C4-2B (cell line): Measurements from ENCODE around the gene PMIS2.
"Not testable (repeated sequence)": the region's sequence is repeated elsewhere in the genome, so short reads cannot be mapped to it uniquely, and the experiment has no call there.

Experiments used
- H3K27ac ChIP-seq: fragments of 450-650 bp; 2 replicates; pipeline ENCODE4 v1.5.1; 2017
- ZFX ChIP-seq: fragments of 450-650 bp; IDR thresholded peaks from 2 replicates; pipeline ENCODE4 v1.6.1; 2017
- TF ChIP-seq, protein P1 (sequence below): fragments of 450-650 bp; conservative IDR thresholded peaks from 2 replicates; pipeline ENCODE4 v1.5.1; 2017; ENCODE audit warnings: mild to moderate bottlenecking

Gene PMIS2

DNA sequence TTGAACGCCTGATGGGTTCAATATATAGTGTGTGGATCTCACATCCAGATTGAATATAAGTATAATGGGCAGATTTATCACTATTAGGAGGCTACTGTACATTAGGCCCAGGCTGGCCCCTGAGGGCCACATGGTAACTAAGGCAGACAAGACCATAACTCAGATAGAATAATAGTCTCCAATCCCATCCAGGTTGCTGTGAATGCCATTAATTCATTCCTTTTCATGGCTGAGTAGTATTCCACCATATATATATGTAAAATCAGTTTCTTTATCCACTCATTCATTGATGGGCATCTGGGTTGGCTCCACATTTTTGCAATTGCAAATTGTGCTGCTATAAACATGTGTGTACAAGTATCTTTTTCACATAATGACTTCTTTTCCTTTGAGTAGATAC, 8.1 kb upstream of the PMIS2 start:
- TF ChIP-seq, protein P1, sequence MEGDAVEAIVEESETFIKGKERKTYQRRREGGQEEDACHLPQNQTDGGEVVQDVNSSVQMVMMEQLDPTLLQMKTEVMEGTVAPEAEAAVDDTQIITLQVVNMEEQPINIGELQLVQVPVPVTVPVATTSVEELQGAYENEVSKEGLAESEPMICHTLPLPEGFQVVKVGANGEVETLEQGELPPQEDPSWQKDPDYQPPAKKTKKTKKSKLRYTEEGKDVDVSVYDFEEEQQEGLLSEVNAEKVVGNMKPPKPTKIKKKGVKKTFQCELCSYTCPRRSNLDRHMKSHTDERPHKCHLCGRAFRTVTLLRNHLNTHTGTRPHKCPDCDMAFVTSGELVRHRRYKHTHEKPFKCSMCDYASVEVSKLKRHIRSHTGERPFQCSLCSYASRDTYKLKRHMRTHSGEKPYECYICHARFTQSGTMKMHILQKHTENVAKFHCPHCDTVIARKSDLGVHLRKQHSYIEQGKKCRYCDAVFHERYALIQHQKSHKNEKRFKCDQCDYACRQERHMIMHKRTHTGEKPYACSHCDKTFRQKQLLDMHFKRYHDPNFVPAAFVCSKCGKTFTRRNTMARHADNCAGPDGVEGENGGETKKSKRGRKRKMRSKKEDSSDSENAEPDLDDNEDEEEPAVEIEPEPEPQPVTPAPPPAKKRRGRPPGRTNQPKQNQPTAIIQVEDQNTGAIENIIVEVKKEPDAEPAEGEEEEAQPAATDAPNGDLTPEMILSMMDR = no peak
- TF ChIP-seq ZFX = no peak
- H3K27ac ChIP-seq = no peak overlapping the region

DNA sequence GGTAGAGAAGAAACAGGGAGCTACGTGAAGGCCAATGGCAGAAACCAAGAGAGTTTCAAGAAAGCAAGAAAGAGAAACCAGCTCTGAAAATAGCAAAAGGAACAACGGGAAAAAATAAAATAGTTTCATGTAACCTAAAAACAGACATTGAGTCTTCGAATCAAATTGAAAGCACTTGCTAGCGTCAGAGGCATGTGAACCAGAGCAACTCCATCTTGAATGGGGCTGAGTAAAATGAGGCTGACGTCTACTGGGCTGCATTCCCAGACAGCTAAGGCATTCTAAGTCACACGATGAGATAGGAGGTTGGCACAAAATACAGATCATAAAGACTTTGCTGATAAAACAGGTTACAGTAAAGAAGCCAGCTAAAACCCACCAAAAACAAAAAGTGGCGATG, 7.3 kb upstream of the PMIS2 start:
- no peak overlapping the region for H3K27ac ChIP-seq
- no peak for TF ChIP-seq ZFX
- TF ChIP-seq, protein P1 = no peak

GRCh38 chr19:35582760-35583159, 3.2 kb upstream of the PMIS2 start:
- TF ChIP-seq, protein P1 = no peak
- TF ChIP-seq ZFX = no peak
- H3K27ac ChIP-seq = no peak overlapping the region

DNA sequence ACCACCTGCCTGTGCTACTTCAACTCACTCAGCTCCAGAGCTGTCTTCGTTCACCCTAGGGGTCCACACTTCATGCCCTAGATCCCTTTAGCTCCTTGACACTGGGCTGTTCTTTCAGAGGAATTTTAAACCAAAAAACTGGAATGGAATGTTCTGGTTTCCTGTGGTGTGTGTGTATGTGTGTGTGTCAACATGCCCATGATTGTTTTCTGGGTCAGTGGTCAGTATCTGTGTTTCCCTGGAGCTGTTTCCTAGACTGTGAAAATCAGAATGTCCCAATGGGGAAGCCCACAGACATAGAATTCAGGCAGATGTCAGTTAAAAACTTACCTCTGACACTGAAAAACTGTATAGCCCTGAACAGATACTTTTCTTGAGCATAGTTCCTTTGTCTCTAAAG, 1.3 kb downstream of the PMIS2 start:
- TF ChIP-seq, protein P1 = no peak
- TF ChIP-seq ZFX = no peak
- H3K27ac ChIP-seq = no peak overlapping the region

DNA sequence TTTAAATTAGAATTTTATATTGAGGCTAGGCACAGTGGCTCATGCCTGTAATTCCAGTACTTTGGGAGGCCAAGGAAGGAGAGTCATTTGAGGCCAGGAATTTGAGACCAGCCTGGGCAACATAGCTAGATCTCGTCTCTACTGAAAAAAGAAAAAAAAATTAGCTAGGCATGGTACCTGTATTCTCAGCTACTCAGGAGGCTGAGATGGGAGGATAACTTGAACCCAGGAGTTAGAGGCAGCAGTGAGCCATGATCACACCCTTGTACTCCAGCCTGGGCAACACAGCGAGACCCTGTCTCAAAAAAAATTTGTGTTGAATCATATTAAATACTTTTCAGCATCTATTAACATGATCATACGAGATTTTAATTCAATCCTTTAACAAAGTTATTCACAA, 4.9 kb downstream of the PMIS2 start:
- no peak overlapping the region for H3K27ac ChIP-seq
- TF ChIP-seq ZFX = no peak
- TF ChIP-seq, protein P1 = no peak

GRCh38 chr19:35592226-35592625, 6.3 kb downstream of the PMIS2 start:
- TF ChIP-seq, protein P1 = no peak; the same call in 1 of the 2 replicates
- H3K27ac ChIP-seq = no peak overlapping the region

DNA sequence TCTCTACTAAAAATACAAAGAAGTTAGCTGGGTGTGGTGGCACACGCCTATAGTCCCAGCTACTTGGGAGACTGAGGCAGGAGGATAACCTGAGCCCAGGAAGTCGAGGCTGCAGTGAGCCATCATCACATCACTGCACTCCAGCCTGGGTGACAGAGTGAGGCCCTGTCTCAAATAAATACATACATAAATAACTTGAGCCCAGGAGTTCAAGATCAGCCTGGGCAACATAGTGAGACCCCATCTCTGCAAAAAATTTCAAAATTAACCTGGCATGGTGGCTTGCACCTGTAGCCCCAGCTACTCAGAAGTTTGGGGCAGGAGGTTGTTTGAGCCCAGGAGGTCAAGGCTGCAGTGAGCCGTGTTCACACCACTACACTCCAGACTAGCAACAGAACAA, 9.1 kb downstream of the PMIS2 start:
- H3K27ac ChIP-seq = not testable (repeated sequence)

GRCh38 chr19:35595928-35596327, 10.0 kb downstream of the PMIS2 start:
- no peak for TF ChIP-seq ZFX
- TF ChIP-seq, protein P1 = no peak
- H3K27ac ChIP-seq = no peak overlapping the region
